H9 (cell line): ENCODE results near the gene PIGX. TPM values are rescaled to one million over a fixed set of nuclear protein-coding genes. Genes with fewer than 3 reads are reported as not detected.

ENCODE experiments used
- DNase-seq: peaks from one replicate; pipeline ENCODE4 v3.0.0-alpha.2; 2017
- H2AFZ ChIP-seq: one replicate; pipeline ENCODE4 v1.6.1; 2013; ENCODE audit warnings: mild to moderate bottlenecking, low read length, control low read depth, moderate library complexity
- H2AK5ac ChIP-seq: 2 replicates; pipeline ENCODE4 v1.6.1; 2013; ENCODE audit warnings: low read length, control low read depth, mixed read lengths; ENCODE audit not compliant: insufficient read length
- H2BK120ac ChIP-seq: one replicate; pipeline ENCODE4 v1.6.1; 2013; ENCODE audit warnings: low read depth, mild to moderate bottlenecking, low read length, control low read depth, inconsistent platforms; ENCODE audit not compliant: poor library complexity, severe bottlenecking
- H2BK12ac ChIP-seq: 2 replicates; pipeline ENCODE4 v1.6.1; 2013; ENCODE audit warnings: low read length, control low read depth, mixed read lengths, low read depth; ENCODE audit not compliant: insufficient read length
- H2BK15ac ChIP-seq: 2 replicates; pipeline ENCODE4 v1.6.1; 2013; ENCODE audit warnings: low read depth, low read length, control low read depth
- H2BK20ac ChIP-seq: one replicate; pipeline ENCODE4 v1.6.1; 2013; ENCODE audit warnings: low read depth, mild to moderate bottlenecking, low read length, control low read depth, inconsistent platforms; ENCODE audit not compliant: poor library complexity, severe bottlenecking
- H2BK5ac ChIP-seq: 2 replicates; pipeline ENCODE4 v1.6.1; 2013; ENCODE audit warnings: low read length, control low read depth, mixed read lengths; ENCODE audit not compliant: insufficient read length
- H3K14ac ChIP-seq: 2 replicates; pipeline ENCODE4 v1.6.1; 2013; ENCODE audit warnings: low read length, control low read depth; ENCODE audit not compliant: insufficient read depth
- H3K18ac ChIP-seq: 2 replicates; pipeline ENCODE4 v1.6.1; 2013; ENCODE audit warnings: low read depth, mild to moderate bottlenecking, mixed read lengths, low read length, control low read depth; ENCODE audit not compliant: insufficient read length
- H3K23ac ChIP-seq: 2 replicates; pipeline ENCODE4 v1.6.1; 2013; ENCODE audit warnings: low read length, control low read depth, mixed read lengths, low read depth; ENCODE audit not compliant: insufficient read length
- H3K23me2 ChIP-seq: 2 replicates; pipeline ENCODE4 v1.6.1; 2013; ENCODE audit warnings: low read depth, mild to moderate bottlenecking, mixed read lengths, low read length, control low read depth; ENCODE audit not compliant: insufficient read length, poor library complexity, severe bottlenecking
- H3K27ac ChIP-seq: 2 replicates; pipeline ENCODE4 v1.5.1; 2013; ENCODE audit warnings: low read length, control low read depth, mixed read lengths, low read depth; ENCODE audit not compliant: insufficient read length
- H3K27me3 ChIP-seq: 2 replicates; pipeline ENCODE4 v1.6.1; 2013; ENCODE audit warnings: low read length, control low read depth, inconsistent platforms; ENCODE audit not compliant: insufficient read depth
- H3K4ac ChIP-seq: 2 replicates; pipeline ENCODE4 v1.6.1; 2013; ENCODE audit warnings: low read depth, mild to moderate bottlenecking, control low read depth, inconsistent platforms, low read length, moderate library complexity
- H3K4me1 ChIP-seq: 2 replicates; pipeline ENCODE4 v1.6.1; 2013; ENCODE audit warnings: low read length, control low read depth, inconsistent platforms; ENCODE audit not compliant: insufficient read depth
- H3K4me2 ChIP-seq: 2 replicates; pipeline ENCODE4 v1.6.1; 2013; ENCODE audit warnings: low read length, control low read depth, mixed read lengths; ENCODE audit not compliant: insufficient read length, insufficient read depth
- H3K56ac ChIP-seq: 2 replicates; pipeline ENCODE4 v1.6.1; 2013; ENCODE audit warnings: low read depth, mild to moderate bottlenecking, mixed read lengths, low read length, control low read depth; ENCODE audit not compliant: insufficient read length
- H3K79me1 ChIP-seq: 2 replicates; pipeline ENCODE4 v1.6.1; 2013; ENCODE audit warnings: low read depth, mild to moderate bottlenecking, moderate library complexity, low read length, control low read depth, inconsistent platforms; ENCODE audit not compliant: insufficient read depth, poor library complexity, severe bottlenecking
- H3K79me2 ChIP-seq: 2 replicates; pipeline ENCODE4 v1.6.1; 2013; ENCODE audit warnings: low read length, control low read depth, inconsistent platforms; ENCODE audit not compliant: insufficient read depth
- H3K9ac ChIP-seq: 2 replicates; pipeline ENCODE4 v1.6.1; 2013; ENCODE audit warnings: low read length, control low read depth, mixed read lengths; ENCODE audit not compliant: insufficient read length; ENCODE audit errors: extremely low read depth
- H3K9me3 ChIP-seq: one replicate; pipeline ENCODE4 v1.6.1; 2013; ENCODE audit warnings: low read depth, low read length, inconsistent platforms; ENCODE audit not compliant: control insufficient read depth
- H3T11ph ChIP-seq: one replicate; pipeline ENCODE4 v1.6.1; 2013; ENCODE audit warnings: mild to moderate bottlenecking, low read length, control low read depth, inconsistent platforms
- H4K20me1 ChIP-seq: one replicate; pipeline ENCODE4 v1.6.1; 2013; ENCODE audit not compliant: control insufficient read depth, insufficient read length, insufficient read depth
- H4K5ac ChIP-seq: 2 replicates; pipeline ENCODE4 v1.6.1; 2013; ENCODE audit warnings: low read depth, mild to moderate bottlenecking, mixed read lengths, low read length, control low read depth; ENCODE audit not compliant: insufficient read length
- H4K8ac ChIP-seq: replicated peaks from 2 replicates; pipeline ENCODE4 v1.6.1; 2013; ENCODE audit warnings: low read length, control low read depth, mixed read lengths, low read depth; ENCODE audit not compliant: insufficient read length
- H4K91ac ChIP-seq: 2 replicates; pipeline ENCODE4 v1.6.1; 2013; ENCODE audit warnings: low read depth, mild to moderate bottlenecking, moderate library complexity, mixed read lengths, low read length, control low read depth; ENCODE audit not compliant: insufficient read length
- H3K27ac Mint-ChIP-seq, 3 experiments: 2 replicates in 2 of 3; 3 replicates in 1 of 3; pipeline ENCODE4 v1.8.0; 2020 to 2021; ENCODE audit warnings: mixed read lengths in 3 of 3, mild to moderate bottlenecking in 1 of 3, moderate library complexity in 1 of 3
- H3K27me3 Mint-ChIP-seq: 2 replicates; pipeline ENCODE4 v1.8.0; 2021; ENCODE audit warnings: low read depth, mild to moderate bottlenecking, moderate library complexity, mixed read lengths
- H3K36me3 Mint-ChIP-seq, 3 experiments: 2 replicates in 2 of 3; 3 replicates in 1 of 3; pipeline ENCODE4 v1.8.0; 2020 to 2021; ENCODE audit warnings: low read depth in 3 of 3, mixed read lengths in 3 of 3; ENCODE audit not compliant: insufficient read depth in 1 of 3
- H3K4me1 Mint-ChIP-seq, 2 experiments: 2 replicates each; pipeline ENCODE4 v1.8.0; 2020; ENCODE audit warnings: mixed read lengths in 2 of 2
- H3K4me3 Mint-ChIP-seq, 2 experiments: 2 replicates in 1 of 2; 3 replicates in 1 of 2; pipeline ENCODE4 v1.8.0; 2020 to 2021; ENCODE audit warnings: mild to moderate bottlenecking in 2 of 2, mixed read lengths in 2 of 2, moderate library complexity in 1 of 2
- H3K9me3 Mint-ChIP-seq, 2 experiments: 2 replicates in 1 of 2; 3 replicates in 1 of 2; pipeline ENCODE4 v1.8.0; 2020; ENCODE audit warnings: mild to moderate bottlenecking in 2 of 2, mixed read lengths in 2 of 2, moderate library complexity in 1 of 2
- WGBS: extraction: QIAGEN DNeasy Blood & Tissue Kit; methylation state at CpG from one replicate; pipeline ENCODE4 v1.1.7; 2013; ENCODE audit warnings: missing lambda C conversion rate, low lambda C conversion rate, mixed read lengths; ENCODE audit not compliant: insufficient read length; ENCODE audit errors: extremely low coverage; 5-methylcytosine and 5-hydroxymethylcytosine counted together
- total RNA-seq: library from RNA; stranded (reverse); gene quantifications from 2 replicates; pipeline ENCODE4 v1.2.1, GENCODE V29; 2021
- TF ChIP-seq, protein P1 (sequence below): fragments of 200-600 bp; sonication (generic); conservative IDR thresholded peaks from 3 replicates; pipeline ENCODE4 v1.8.0; 2021; ENCODE audit warnings: antibody characterized with exemption, mild to moderate bottlenecking

Gene PIGX
- total RNA-seq, 1 experiment from 2014 or later: 20.0 TPM

DNA sequence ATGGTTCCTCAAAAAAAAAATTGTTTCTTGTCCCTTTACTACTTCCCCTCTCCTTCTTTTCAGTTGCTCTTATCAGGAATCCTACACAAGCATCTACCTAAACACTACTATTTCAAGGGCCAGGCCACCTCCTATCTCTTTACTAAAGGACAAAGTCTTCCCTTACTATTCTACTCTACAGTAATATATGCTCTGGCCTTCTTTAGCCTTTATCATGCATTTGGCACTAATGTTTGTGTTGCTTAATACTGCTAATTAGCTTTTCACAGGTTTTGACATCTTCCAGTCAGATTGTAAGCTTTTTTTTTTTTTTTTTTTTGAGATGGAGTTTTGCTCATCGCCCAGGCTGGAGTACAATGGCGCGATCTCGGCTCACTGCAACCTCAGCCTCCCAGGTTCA, 5.4 kb upstream of the PIGX start:
- Histone ChIP-seq H3K4ac (no peak overlapping the region), H3K9me3 (no peaks in the 10 kb centered on the region), H3K23me2 (no peaks in the 10 kb centered on the region), H2AFZ (no peak overlapping the region), H2BK5ac (no peak overlapping the region), H4K20me1 (no peaks in the 10 kb centered on the region), H2BK20ac (no peak overlapping the region), H3K23ac (no peak overlapping the region), H4K91ac (no peak overlapping the region), H3K9ac (no peak overlapping the region), H3K79me2 (no peaks in the 10 kb centered on the region), H4K5ac (no peak overlapping the region), H3K4me2 (no peak overlapping the region), H3K27ac (no peak overlapping the region), H4K8ac (no peak overlapping the region), H3K4me1 (no peaks in the 10 kb centered on the region), H3T11ph (no peak overlapping the region), H3K14ac (no peak overlapping the region), H3K56ac (no peak overlapping the region), H3K18ac (no peak overlapping the region), H2BK12ac (no peak overlapping the region), H3K27me3 (no peaks in the 10 kb centered on the region), H2BK15ac (no peak overlapping the region), H3K79me1 (no peaks in the 10 kb centered on the region), H2AK5ac (no peak overlapping the region), H2BK120ac (no peak overlapping the region)
- peaks cover 3% of the 10 kb centered on the region in 2 experiments for H3K4me1 Mint-ChIP-seq
- no peaks in the 10 kb centered on the region for H3K36me3 Mint-ChIP-seq
- peaks cover 9% of the 10 kb centered on the region for H3K27me3 Mint-ChIP-seq
- H3K27ac Mint-ChIP-seq: no peak overlapping the region
- H3K9me3 Mint-ChIP-seq: no peaks in the 10 kb centered on the region
- no CpG with 5 or more reads among the region's 4 CpGs for WGBS
- TF ChIP-seq, protein P1, sequence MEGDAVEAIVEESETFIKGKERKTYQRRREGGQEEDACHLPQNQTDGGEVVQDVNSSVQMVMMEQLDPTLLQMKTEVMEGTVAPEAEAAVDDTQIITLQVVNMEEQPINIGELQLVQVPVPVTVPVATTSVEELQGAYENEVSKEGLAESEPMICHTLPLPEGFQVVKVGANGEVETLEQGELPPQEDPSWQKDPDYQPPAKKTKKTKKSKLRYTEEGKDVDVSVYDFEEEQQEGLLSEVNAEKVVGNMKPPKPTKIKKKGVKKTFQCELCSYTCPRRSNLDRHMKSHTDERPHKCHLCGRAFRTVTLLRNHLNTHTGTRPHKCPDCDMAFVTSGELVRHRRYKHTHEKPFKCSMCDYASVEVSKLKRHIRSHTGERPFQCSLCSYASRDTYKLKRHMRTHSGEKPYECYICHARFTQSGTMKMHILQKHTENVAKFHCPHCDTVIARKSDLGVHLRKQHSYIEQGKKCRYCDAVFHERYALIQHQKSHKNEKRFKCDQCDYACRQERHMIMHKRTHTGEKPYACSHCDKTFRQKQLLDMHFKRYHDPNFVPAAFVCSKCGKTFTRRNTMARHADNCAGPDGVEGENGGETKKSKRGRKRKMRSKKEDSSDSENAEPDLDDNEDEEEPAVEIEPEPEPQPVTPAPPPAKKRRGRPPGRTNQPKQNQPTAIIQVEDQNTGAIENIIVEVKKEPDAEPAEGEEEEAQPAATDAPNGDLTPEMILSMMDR: no peak
- DNase-seq: no peak
- no peak overlapping the region for H3K4me3 Mint-ChIP-seq
